Sciatic nerve (tissue), 2 donors: ENCODE results near the gene MED15. TPM values are rescaled to one million over a fixed set of nuclear protein-coding genes. Genes with fewer than 3 reads are reported as not detected.
A peak's percentile ranks its signal among the peaks of the same experiment; 100 is the strongest.
"Not testable (repeated sequence)": the region's sequence is repeated elsewhere in the genome, so short reads cannot be mapped to it uniquely, and the experiment has no call there.

Experiments
- ATAC-seq: fragments of 200-7000 bp; cut with Tn5 transposase; one replicate; pipeline ENCODE4 v1.9.1; 2020; ENCODE audit warnings: mild to moderate bottlenecking, moderate library complexity
- DNase-seq: peaks from one replicate; pipeline ENCODE4 v3.0.0-alpha.2; 2020; ENCODE audit warnings: low spot score
- intact Hi-C: fragments of 100-400 bp; cut with DNase I; formaldehyde crosslinking; loops from one replicate; pipeline ENCODE4 v1.14.2; 2022
- total RNA-seq: library from RNA; stranded (reverse); fragmentation: NEBNext Ultra II Directional; extraction: Animal tissue kit (Norgen Biotek cat#: 25700); gene quantifications from one replicate; pipeline ENCODE4 v1.2.1, GENCODE V29; 2021
- donor health status: DM: no; HTN: no; CAD: no.
- donor health status: DM: no; HTN: no; CAD: no.

Gene MED15
- 130 TPM for total RNA-seq

- intact Hi-C loops = no loop called here
- DNase-seq (peak; percentile 93), ATAC-seq (peak; percentile 97)
Observed at GRCh38 chr22:20507253-20508066, at the start of gene MED15. Gene MED15, plus strand, starts transcription at chr22:20507610. Its CDS starts 69 bp downstream, at chr22:20507679.

DNA sequence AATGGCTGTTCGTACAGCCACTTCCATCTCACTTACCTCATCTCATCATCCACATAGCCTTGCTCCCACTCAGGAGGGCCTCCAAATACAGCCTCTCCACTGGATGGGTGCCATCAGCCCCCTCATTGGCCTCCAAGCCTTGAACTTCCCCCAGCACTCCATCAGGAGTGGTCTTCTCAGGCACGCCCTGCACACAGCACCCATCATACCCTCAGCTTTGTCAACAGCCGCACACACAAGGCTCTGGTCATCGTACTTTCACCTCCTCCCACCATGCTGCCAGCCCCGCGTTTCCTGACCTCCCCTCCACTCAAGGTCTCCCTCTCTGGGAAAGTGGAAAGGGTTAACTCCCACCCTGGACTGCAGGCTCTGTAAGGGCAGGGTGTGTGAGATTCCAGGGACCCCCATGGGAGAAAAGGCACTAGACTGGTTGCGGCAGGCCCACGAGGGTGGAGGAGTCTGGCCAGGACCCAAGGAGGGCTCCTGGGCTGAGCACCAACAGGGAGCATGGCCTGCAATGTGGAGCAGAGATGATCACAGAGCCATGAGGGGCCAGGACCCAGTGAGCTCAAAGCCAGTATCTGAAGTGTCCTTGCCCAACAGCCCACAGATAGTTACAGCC lies 48.8 kb upstream of the MED15 start:
- DNase-seq (no peak), ATAC-seq (peak; percentile 35)
- intact Hi-C loops = loop anchor here (5.0 kb wide), 1 partner anchor 36 kb away; no protein-coding TSS in a partner anchor

DNA sequence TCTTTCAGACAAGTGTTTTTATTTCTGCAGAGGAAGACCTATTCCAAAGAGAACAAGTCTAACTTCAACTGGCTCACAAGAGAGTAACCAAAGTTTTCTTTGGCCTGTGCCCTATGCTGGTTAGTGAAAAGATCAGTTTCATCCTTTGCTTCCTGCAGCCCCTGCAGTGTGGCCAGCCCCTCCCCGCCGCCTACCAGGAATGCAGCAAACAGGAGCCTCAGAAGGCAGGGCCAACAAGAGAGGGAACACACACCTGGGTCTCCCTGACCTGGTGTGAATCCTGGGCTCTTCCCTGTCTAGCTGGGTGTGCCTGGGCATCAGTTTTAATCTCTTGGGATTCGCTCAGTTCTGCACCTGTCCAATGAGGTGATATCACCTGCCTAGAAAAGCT lies 48.3 kb upstream of the MED15 start:
- intact Hi-C loops = loop anchor here (5.0 kb wide), 1 partner anchor 37 kb away; no protein-coding TSS in a partner anchor
- ATAC-seq (no peak), DNase-seq (no peak)

DNA sequence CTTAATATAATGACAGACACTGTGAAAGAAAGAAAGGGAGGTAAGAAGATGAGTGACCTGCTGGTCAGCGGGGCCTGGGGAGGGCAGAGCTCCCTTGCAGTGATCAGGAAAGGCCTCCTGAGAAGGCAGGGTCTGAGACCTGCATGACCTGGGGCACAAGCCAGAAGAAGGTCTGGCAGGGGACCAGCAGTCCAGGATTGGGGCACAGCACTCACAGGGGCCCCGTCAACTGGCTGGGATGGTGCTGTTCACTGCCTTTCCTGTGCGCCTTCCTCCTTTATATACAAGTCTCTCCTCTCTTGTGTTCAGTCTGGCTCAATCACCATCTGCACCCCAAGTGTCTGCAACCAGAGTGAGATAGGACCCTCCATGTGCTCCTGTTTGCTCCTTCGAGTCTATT lies 47.5 kb upstream of the MED15 start:
- DNase-seq (no peak), ATAC-seq (no peak)
- intact Hi-C loops = loop anchor here (5.0 kb wide), 1 partner anchor 38 kb away; no protein-coding TSS in a partner anchor

DNA sequence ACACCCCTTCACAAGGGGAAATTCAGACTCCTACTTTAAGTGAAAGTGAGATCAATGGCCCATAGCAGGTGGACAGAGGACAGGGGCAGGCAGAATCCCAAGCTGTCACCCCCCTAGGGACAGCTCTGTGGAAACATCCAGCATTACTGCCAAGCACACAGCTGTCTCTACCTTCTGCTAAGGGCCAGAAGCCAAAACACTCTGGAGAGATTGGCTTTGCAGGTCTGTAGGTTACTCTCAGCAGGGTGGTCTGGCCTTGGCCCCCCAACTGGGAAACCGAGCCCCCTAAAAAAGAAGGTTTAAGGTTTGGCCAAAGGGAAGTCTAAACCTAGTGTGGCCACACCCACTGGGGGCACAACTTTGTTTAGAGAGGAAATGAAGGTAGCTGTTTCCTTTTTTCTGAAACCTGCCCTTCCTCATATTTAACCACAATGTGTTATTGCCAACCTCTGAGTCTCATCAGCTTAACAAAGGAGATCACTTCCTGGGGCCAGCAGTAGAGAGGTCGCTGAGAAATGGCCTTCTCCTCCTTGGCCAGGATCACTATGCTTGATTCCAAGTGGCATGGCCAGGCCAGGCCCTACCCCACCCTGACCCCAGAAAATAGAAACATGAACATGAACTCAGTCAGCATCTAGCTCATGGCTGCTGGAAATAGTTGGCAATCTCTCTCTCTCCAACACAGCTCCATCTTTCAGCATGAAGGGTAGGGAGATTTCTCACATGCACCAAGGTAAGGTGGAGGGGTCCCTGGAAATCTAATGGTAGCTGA lies 43.9 kb upstream of the MED15 start:
- intact Hi-C loops = loop anchor here (2.0 kb wide), 1 partner anchor 77 kb away; no protein-coding TSS in a partner anchor
- ATAC-seq = peak; percentile 42
- no peak for DNase-seq

DNA sequence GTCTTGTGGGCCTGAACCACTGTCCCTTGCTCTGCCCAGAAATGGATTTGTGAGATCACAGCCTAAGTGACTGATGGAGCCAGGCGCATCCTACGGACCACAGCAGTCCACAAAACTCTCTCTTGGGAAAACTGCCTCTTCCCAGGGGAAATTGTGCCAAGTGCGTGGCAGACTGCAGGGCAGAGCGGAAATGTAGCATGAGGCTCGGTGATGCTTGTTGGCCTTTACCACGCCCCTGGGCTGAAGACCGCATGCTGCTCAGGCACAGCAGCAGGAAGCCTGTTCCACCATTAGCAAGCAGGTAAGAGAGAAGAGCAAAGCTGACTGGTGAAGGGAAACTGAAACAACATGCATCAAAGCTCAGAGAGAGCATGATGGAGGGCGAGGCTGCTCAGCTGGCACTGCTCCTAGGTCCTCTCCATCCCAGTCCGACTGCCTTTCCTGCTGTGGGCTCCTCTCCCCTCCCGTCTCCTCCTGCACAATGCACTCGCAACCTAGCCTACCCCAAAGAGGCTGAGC lies 43.3 kb upstream of the MED15 start:
- DNase-seq (no peak), ATAC-seq (no peak)
- intact Hi-C loops = no loop called here

DNA sequence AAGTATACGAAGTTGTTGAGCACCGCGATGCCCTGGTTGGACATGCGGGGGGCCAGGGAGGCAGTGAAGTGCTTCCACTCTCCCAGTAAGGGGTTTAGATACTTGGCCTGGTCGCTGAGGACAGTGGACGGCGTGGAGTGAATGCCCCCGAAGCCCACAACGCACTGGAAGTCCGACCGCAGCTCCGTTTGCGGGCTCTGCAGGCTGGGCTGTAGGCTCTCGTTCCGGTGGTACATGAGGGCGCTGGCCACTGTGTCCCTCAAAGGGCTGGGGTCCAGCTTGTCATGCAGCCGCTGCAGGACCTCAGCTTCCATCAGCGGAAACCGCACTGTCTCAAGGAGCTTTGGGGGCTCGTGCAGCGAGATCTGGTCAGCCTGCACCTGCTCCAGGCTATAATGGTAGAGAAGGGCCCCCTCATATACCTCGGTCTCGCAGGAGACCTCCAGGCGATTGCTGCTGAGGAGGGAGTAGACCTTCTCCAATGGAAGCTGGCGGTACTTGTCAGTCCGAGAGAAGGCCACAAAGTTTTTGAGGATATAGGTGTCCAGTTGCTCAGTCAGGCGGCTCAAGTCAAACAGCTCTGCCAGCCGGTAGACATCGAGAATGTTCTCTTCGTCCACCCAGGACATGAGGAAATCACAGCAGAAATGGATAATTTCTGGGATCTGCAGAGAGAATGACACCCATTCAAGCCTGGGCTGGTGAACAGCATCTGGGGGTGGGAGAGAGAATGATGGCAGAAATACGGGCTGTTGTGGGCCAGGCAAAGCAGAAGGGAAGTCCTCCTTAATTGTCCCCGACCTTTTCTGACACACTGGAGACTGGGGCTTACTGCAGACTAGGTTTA lies 42.3 kb upstream of the MED15 start:
- no peak for DNase-seq
- intact Hi-C loops = no loop called here
- no peak for ATAC-seq

DNA sequence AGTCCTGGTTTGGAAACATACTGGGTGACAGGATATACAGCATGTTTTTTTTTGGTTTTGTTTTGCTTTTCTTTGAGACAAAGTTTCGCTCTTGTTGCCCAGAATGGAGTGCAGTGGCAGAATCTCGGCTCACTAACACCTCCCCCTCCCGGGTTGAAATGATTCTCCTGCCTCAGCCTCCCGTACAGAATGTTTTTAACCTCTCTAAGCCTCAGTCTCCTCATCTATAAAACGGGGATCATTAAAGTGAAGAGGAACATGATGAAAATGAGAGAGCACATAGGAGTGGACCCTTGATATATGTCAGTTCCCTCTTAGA lies 41.7 kb upstream of the MED15 start:
- ATAC-seq (no peak), DNase-seq (no peak)
- intact Hi-C loops = no loop called here

- intact Hi-C loops = no loop called here
- ATAC-seq = no peak
- DNase-seq = no peak
Observed at GRCh38 chr22:20466659-20467379, 40.6 kb upstream of the MED15 start.

- DNase-seq = no peak
Observed at GRCh38 chr22:20469110-20469868, 38.1 kb upstream of the MED15 start.

DNA sequence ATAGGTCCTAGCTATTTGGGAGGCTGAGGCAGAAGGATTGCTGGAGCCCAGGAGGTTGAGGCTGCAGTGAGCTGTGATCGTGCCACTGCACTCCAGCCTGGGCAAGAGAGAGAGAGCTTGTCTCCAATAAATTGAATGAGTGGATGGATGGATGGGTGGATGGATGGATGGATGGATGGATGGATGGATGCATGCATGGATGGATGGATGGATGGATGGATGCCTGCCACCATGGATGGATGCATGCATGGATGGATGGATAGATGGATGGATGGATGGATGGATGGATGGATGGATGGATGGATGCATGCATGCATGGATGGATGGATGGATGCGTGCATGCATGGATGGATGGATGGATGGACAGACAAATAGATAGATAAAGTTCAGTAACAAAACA lies 36.9 kb upstream of the MED15 start:
- DNase-seq, intact Hi-C loops, ATAC-seq: not testable (repeated sequence)

More at GRCh38 chr22:20469110-20469868, 38.1 kb upstream of the MED15 start:
- intact Hi-C loops = no loop called here
- ATAC-seq = no peak

GRCh38 chr22:20471126-20471833 lies 36.1 kb upstream of the MED15 start:
- ATAC-seq (no peak), DNase-seq (no peak)
- intact Hi-C loops = no loop called here

DNA sequence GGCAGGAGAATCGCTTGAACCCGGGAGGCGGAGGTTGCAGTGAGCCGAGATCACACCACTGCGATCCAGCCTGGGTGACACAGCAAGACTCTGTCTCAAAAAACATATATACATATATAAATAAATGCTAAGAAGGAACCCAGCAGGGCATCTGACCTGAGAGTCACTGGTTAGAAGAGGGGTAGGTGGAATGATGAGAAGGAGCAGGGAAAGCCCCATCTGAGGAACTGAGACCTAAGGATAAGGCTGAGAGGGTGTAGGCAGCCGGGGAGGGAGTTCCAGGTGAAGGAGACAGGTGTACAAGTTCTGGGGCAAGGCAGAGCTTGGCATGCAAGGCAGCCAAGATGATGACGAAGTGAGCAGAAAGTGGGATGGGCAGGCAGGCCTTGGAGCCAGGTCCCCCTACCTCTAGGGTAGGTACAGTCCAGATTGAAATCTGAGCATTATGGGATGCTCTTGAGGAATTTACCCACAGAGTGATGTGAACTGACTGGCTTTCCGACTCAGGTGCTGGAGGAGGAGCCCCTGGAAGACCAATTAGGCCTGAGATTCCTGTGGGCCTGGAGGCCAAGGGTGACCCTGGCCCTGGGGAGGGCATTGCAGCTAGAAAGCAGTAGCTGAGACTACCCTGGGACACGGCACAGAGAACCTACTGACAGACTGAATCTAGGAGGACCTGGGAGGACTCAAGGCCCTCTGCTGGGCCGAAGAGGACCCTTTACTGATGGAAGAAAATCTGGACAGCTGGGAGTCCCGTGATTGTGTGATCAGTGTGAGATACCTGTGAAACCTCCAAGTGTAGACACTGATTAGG lies 34.6 kb upstream of the MED15 start:
- intact Hi-C loops = no loop called here
- no peak for DNase-seq
- no peak for ATAC-seq

GRCh38 chr22:20475115-20475436 lies 32.3 kb upstream of the MED15 start:
- intact Hi-C loops = no loop called here

DNA sequence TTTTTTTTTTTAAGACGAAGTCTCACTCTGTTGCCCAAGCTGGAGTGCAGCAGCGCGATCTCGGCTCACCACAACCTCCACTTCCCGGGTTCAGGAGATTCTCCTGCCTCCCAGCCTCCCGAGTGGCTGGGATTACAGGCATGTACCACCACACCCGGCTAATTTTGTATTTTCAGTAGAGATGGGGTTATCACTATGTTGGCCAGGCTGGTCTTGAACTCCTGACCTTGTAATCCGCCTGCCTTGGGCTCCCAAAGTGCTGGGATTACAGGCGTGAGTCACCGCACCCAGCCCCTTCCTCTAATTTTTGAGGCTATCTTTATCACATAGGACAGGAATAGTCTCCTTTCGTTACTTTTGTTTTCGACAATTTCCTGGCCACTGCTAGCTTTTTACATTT lies 31.8 kb upstream of the MED15 start:
- ATAC-seq, intact Hi-C loops, DNase-seq: not testable (repeated sequence)

More at GRCh38 chr22:20475115-20475436, 32.3 kb upstream of the MED15 start:
- ATAC-seq (no peak), DNase-seq (no peak)

DNA sequence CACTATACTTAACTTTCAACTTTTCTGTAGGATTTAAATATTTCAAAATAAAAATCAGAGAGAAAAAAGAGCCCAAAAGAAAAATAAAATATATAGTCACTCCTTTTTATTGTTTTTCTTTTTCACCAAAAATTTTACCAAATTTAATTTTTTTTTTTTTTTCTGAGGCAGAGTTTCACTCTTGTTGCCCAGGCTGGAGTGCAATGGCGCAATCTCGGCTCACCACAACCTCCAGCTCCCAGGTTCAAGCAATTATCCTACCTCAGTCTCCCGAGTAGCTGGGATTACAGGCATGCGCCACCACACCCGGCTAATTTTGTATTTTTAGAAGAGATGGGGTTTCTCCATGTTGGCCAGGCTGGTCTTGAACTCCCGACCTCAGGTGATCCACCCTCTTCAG lies 29.4 kb upstream of the MED15 start:
- intact Hi-C loops, ATAC-seq, DNase-seq: not testable (repeated sequence)
